ENCODE results near the gene PPP2R1A.

PPP2R1A gene

GRCh38 chr19:52189735-52190486 is at the start of gene PPP2R1A:
Gene PPP2R1A, plus strand, starts transcription at chr19:52190052. Its CDS starts 45 bp downstream, at chr19:52190097.
- ATAC-seq (replicated peaks) (peak; percentile 88), DNase-seq (peak; percentile 98)
- Mint-ChIP-seq H3K4me3 (peak within 1 kb of the TSS; percentile 98 to 99), H3K4me1 (peaks cover 29 to 55% of the 10 kb centered on the region in 2 donors), H3K9me3 (no peaks in the 10 kb centered on the region), H3K36me3 (peaks cover 26 to 30% of the 10 kb centered on the region in 2 donors), H3K27ac (peak within 1 kb of the TSS; percentile 100), H3K27me3 (no peaks in the 10 kb centered on the region)

DNA sequence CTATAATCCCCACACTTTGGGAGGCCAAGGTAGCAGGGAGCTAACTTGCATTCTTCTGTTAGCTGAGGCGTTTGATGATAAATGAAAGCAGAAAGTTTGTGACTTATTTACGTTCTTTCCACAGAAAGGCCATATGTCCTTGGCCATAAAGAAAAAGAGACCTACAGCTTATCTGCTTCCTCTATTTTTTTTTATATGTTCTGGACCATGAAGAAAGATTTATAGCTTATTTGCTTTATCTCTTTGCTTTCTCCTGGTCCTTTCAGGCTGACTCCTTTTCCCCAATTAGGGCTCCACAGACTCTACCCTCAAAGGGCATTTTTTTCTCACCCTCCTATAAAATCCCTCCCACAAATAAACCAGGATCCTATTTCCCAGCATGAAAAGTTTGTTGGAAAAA is 48.6 kb upstream of the PPP2R1A start:
- Mint-ChIP-seq H3K27me3 (no peaks in the 10 kb centered on the region), H3K36me3 (peaks cover 4 to 32% of the 10 kb centered on the region in 2 donors), H3K9me3 (peaks cover 0 to 7% of the 10 kb centered on the region in 2 donors), H3K4me1 (peaks cover 18 to 44% of the 10 kb centered on the region in 2 donors), H3K27ac (peak overlapping the region; percentile 22), H3K4me3 (peak overlapping the region in 1 of 2 donors; percentile 0)
- ATAC-seq (replicated peaks) (no peak), DNase-seq (no peak)

GRCh38 chr19:52142001-52142595 is 47.8 kb upstream of the PPP2R1A start:
- Mint-ChIP-seq H3K4me3 (no peak overlapping the region), H3K27ac (no peak overlapping the region), H3K27me3 (no peaks in the 10 kb centered on the region), H3K4me1 (peaks cover 18 to 44% of the 10 kb centered on the region in 2 donors), H3K36me3 (peaks cover 4 to 33% of the 10 kb centered on the region in 2 donors), H3K9me3 (peaks cover 0 to 7% of the 10 kb centered on the region in 2 donors)
- ATAC-seq (replicated peaks) (no peak), DNase-seq (no peak)

GRCh38 chr19:52148256-52148655 is 41.6 kb upstream of the PPP2R1A start:
- Mint-ChIP-seq H3K9me3 (peaks cover 4 to 8% of the 10 kb centered on the region in 2 donors), H3K27ac (no peak overlapping the region), H3K36me3 (peaks cover 17 to 40% of the 10 kb centered on the region in 2 donors), H3K27me3 (no peaks in the 10 kb centered on the region), H3K4me3 (no peak overlapping the region), H3K4me1 (peaks cover 2 to 7% of the 10 kb centered on the region in 2 donors)
- no peak for ATAC-seq (replicated peaks)
- DNase-seq, result no peak

GRCh38 chr19:52155596-52156359 is 34.1 kb upstream of the PPP2R1A start:
- no peak overlapping the region for H3K27ac Mint-ChIP-seq
- peaks cover 43 to 53% of the 10 kb centered on the region in 2 donors for H3K9me3 Mint-ChIP-seq
- ATAC-seq (replicated peaks) (no peak), DNase-seq (no peak)
- H3K36me3 Mint-ChIP-seq, result peaks cover 72 to 86% of the 10 kb centered on the region in 2 donors
- no peak overlapping the region for H3K4me3 Mint-ChIP-seq
- no peaks in the 10 kb centered on the region for H3K27me3 Mint-ChIP-seq
- no peaks in the 10 kb centered on the region for H3K4me1 Mint-ChIP-seq

DNA sequence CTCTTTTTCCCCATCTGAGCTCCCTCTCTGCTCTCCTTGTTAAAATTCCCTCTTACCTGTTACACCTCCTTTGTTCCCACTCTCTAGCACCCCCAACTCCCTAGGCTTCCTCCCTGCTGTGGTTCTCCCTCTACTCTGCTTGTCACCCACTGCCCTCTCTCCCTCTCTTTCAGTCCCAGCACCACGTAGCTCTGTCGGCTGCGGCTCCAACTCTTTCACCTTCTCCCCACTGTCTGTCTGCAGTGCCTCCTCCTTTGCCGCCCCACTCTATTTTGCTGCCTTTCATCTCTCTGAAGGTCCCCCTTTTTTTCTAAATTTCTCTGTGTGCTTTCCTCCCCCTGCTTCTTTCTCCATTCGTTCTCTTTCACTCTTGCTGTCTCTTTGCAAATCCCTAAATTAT is 19.5 kb upstream of the PPP2R1A start:
- peaks cover 11 to 26% of the 10 kb centered on the region in 2 donors for H3K4me1 Mint-ChIP-seq
- H3K27ac Mint-ChIP-seq, result peak overlapping the region; percentile 98
- no peaks in the 10 kb centered on the region for H3K27me3 Mint-ChIP-seq
- no peak for DNase-seq
- no peak for ATAC-seq (replicated peaks)
- no peaks in the 10 kb centered on the region for H3K9me3 Mint-ChIP-seq
- peaks cover 27 to 30% of the 10 kb centered on the region in 2 donors for H3K36me3 Mint-ChIP-seq
- H3K4me3 Mint-ChIP-seq, result peak overlapping the region; percentile 94 to 99

DNA sequence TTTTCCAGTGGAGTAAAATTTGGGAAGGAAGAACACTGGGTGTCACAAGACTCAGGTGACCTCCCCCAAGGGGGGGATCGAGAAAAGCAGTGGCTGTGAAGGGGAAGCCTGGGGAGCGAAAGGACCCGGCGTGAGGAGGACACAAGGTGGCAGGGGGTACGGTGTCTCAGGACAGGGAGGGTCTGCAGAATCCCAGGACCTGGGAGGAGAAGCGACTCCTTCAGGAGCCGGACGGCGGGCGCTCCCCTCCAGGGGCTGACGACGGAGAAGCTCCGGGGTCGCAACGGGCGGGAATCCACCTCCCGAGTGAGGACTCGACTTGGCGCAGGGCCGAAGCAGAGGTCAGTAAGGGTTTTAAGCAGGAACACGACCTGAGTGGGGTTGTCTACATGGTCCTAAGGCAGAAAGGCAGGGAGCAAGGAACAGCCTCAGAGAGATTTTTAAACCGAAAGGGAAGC is 19.0 kb upstream of the PPP2R1A start:
- Mint-ChIP-seq H3K4me1 (peaks cover 11 to 26% of the 10 kb centered on the region in 2 donors), H3K27me3 (no peaks in the 10 kb centered on the region), H3K9me3 (no peaks in the 10 kb centered on the region), H3K4me3 (peak overlapping the region; percentile 94 to 99), H3K27ac (peak overlapping the region; percentile 98), H3K36me3 (peaks cover 24 to 26% of the 10 kb centered on the region in 2 donors)
- ATAC-seq (replicated peaks) (peak; percentile 33 to 39), DNase-seq (no peak)

DNA sequence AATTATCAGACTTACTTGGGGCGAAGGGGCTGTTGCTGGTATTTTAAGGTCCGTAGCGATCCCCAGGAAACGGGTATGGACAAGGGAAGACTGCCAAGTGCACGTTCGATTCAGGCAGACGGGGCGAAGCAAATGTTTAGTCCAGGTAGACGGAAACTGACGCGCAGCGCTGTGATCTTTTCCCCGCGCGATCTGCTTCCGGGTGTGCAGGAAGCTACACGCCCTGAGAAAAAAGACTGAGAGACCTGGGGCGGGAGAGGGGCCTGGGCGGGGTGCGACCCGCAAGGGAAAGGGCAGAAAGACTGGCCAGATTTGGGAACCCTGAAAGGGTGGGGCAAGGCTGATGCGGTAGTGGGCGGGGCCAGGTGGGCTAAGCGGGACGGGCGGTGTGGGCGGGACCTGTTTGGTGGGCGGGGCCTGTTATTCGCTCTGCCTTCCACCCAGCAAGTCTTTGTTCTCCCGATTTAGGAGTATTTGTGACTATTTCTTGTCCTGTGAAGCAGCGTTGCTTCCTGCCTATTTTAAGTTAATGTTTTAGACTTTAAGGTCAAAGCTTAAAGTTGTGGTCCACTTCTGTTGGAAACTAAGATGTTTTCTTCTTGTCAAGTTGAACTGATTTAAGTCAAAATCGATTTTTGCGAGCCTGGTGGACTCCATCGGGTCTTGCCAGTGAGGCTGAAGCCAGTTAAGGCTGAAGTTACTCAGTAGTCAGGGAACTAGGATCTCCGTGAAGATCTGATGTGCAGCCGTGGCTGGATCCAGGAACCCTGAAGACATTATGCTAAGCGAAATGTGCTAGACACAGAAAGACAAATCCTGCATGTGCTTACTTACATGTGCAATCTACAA is 18.3 kb upstream of the PPP2R1A start, which contains the start of gene ZNF836:
TSS of gene ZNF836 (minus strand) at position 301 of the 849 bp plus-strand sequence. CDS start 3,549 bp downstream, outside the sequence.
- Mint-ChIP-seq H3K4me3 (peak within 1 kb of the TSS; percentile 94 to 99), H3K4me1 (peaks cover 11 to 26% of the 10 kb centered on the region in 2 donors), H3K27me3 (no peaks in the 10 kb centered on the region), H3K27ac (peak within 1 kb of the TSS; percentile 98), H3K36me3 (peaks cover 24 to 26% of the 10 kb centered on the region in 2 donors), H3K9me3 (no peaks in the 10 kb centered on the region)
- DNase-seq (peak; percentile 79), ATAC-seq (replicated peaks) (peak; percentile 94 to 97)

DNA sequence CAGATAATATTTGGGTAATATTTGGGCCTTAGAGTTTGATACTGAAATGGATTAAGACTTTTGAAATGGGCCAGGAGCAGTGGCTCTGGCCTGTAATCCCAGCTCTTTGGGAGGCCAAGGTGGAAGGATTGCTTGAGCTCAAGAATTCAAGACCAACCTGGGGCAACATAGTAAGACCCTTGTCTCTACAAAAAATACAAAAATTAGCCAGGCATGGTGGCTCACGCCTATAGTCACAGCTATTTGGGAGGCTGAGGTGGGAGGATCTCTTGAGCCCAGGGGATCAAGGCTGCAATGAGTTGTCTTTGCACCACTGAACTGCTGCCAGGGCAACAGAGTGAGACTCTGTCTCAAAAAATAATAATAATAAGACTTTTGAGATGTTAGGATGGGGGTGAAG is 17.5 kb upstream of the PPP2R1A start:
- ATAC-seq (replicated peaks) (no peak), DNase-seq (no peak)
- Mint-ChIP-seq H3K4me1 (peaks cover 11 to 26% of the 10 kb centered on the region in 2 donors), H3K36me3 (peaks cover 24% of the 10 kb centered on the region in 2 donors), H3K27me3 (no peaks in the 10 kb centered on the region), H3K27ac (no peak overlapping the region), H3K4me3 (no peak overlapping the region), H3K9me3 (no peaks in the 10 kb centered on the region)

DNA sequence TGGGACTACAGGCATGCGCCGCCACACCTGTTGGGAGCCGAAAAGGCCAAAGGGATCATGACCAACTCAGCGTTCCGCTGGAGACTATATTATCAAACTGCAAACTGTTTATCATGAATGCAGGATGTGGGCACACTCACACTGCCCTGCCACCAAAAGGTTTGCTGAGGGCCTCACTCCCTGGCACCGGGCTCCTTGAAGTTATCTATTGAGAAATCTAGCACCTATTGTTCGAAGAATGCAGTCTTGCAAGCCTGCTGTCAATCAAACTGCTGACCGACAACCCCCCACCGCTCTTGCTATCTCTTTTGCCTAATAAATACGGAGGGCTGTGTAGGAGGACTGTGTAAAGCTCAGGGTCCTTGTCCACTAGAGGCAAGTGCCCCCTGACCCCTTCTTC is 13.3 kb upstream of the PPP2R1A start:
- H3K27ac Mint-ChIP-seq, result no peak overlapping the region
- H3K4me3 Mint-ChIP-seq, result no peak overlapping the region
- H3K27me3 Mint-ChIP-seq, result no peaks in the 10 kb centered on the region
- H3K4me1 Mint-ChIP-seq, result peaks cover 1 to 4% of the 10 kb centered on the region in 2 donors
- DNase-seq (no peak), ATAC-seq (replicated peaks) (no peak)
- no peaks in the 10 kb centered on the region for H3K36me3 Mint-ChIP-seq
- H3K9me3 Mint-ChIP-seq, result no peaks in the 10 kb centered on the region

DNA sequence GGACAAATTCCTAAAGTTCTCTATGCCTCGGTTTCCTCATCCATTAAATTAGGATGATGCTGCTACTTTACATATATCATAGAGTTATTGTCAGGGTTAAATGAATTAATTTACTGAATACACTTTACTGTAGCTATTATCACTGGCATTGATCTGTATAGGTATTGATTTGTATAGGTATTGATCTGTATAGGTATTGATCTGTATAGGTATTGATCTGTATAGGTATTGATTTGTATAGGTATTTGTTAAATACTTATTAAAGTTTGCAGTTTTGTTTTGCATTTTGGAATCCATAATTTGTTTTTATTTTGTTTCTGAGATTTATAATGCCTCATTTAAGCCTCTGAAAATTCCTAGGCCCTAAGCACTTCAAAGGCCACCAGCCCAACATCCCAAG is 2.4 kb upstream of the PPP2R1A start:
- peaks cover 7 to 11% of the 10 kb centered on the region in 2 donors for H3K36me3 Mint-ChIP-seq
- H3K4me1 Mint-ChIP-seq, result peaks cover 13 to 32% of the 10 kb centered on the region in 2 donors
- no peaks in the 10 kb centered on the region for H3K27me3 Mint-ChIP-seq
- no peak overlapping the region for H3K27ac Mint-ChIP-seq
- no peaks in the 10 kb centered on the region for H3K9me3 Mint-ChIP-seq
- H3K4me3 Mint-ChIP-seq, result no peak overlapping the region
- no peak for DNase-seq
- no peak for ATAC-seq (replicated peaks)

- DNase-seq (no peak), ATAC-seq (replicated peaks) (peak; percentile 21 to 33)
- Mint-ChIP-seq H3K4me3 (peak overlapping the region; percentile 98 to 99), H3K27me3 (no peaks in the 10 kb centered on the region), H3K4me1 (peaks cover 21 to 47% of the 10 kb centered on the region in 2 donors), H3K36me3 (peaks cover 18 to 22% of the 10 kb centered on the region in 2 donors), H3K27ac (peak overlapping the region; percentile 100), H3K9me3 (no peaks in the 10 kb centered on the region)
These were observed 774 bp upstream of the PPP2R1A start for GRCh38 chr19:52188822-52189734.

Data from stimulated activated naive B cell treated with anti-CD40 and anti-IgM and Interleukin-4, amounts not matched to agents 10 μg/mL and 1 μg/mL and 100 μg/mL, for 72 hours (primary cell).